Stimulated activated CD4-positive, alpha-beta T cell treated with anti-CD3 and anti-CD28 coated beads, Interleukin-1b, Interleukin-23, amount 100 ng/mL, for 48 hours (primary cell): ENCODE measurements around the gene PLK3.
"Not testable (repeated sequence)": the region's sequence is repeated elsewhere in the genome, so short reads cannot be mapped to it uniquely, and the experiment has no call there.

Source experiments
- DNase-seq: peaks from one replicate; pipeline ENCODE4 v3.0.0-alpha.2; 2020

PLK3 gene

DNA sequence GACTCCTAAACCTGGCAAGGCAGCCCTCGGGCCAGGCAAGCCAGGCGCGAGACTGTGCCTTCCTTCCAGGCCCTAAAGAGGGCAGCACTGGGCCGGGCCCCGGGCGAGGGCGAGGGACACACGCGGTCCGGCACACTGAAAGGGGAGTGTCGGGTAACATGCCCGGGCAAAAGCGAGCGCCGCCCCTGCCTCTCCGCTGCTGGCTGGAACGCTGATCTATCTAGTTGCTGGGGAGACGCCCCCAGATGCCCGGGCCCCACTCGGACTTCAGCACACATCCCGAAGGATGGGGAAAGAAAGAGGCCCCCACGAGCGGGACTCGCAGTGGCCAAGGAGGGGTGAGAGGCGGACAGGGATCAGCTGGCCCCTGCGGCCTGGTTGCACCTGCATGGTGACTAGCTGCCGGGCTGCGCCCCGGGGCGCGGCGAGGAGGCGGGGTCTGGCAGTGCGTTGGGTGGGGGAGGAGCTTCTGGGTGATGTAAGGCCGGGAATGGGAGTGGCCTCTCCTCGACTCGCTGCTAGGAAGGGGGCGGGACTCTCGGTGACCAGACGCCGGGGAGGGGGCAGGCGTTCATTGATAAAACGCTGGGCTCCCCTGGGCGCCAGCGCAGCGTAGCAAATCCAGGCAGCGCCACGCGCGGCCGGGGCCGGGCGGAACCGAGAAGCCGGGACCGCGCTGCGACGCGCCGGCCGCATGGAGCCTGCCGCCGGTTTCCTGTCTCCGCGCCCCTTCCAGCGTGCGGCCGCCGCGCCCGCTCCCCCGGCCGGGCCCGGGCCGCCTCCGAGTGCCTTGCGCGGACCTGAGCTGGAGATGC is at the start of gene PLK3:
Gene PLK3, plus strand, starts transcription at position 608 of the 815 bp plus-strand sequence. Its CDS starts 87 bp downstream, at position 695.
- peak; percentile 99 for DNase-seq

DNA sequence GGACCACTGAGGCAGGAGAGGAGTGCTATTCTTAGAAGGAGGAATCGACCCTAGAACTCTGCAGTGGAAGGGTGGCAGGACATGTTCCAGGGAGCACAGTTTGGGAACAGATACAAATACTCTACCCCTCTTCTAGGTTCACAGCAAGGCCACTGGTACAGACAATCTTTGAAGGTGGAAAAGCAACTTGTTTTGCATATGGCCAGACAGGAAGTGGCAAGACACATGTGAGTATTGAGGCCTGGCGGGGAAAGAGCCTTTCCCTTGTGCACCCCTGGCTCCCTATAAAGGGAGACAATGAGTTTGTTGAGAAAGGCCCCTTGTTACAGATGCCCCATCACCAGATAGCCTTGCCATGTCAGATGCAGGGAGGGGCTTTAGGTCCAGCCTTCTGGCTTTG is 42.8 kb upstream of the PLK3 start:
- DNase-seq, result no peak

DNA sequence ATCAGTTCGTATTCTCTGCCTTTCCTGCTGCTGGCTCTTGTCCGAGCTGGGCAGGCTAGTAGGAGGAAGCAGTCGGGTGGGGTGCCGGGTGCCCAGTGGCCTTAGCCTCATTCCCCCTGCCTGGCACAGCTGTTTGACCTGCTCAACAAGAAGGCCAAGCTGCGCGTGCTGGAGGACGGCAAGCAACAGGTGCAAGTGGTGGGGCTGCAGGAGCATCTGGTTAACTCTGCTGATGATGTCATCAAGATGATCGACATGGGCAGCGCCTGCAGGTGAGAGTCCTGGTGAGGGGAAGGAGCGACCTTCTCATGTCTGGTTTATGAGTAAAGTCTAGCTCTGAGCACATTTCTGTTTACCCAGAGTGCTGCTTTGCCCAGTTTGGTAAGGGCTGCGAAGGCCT is 41.1 kb upstream of the PLK3 start:
- DNase-seq, result no peak

DNA sequence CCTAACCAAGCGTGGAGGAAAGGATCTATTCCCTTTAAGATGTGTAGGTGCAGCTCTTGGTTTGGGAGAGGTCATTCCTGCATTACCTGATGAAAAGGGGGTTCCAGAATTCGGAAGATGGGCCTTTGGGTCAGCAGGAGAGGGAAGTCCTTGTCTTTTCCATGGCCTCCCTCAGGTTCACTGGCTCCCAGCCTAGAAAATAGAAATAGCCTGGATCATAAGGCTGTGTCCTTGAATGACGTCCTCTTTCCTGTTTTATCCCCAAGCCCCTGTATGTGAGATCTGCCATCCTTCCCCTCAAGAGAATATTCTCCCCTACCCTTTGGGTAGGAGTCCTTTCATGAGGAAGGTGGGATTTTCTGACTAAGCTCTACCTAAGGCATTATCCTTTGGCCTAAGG is 39.3 kb upstream of the PLK3 start:
- DNase-seq, result no peak

DNA sequence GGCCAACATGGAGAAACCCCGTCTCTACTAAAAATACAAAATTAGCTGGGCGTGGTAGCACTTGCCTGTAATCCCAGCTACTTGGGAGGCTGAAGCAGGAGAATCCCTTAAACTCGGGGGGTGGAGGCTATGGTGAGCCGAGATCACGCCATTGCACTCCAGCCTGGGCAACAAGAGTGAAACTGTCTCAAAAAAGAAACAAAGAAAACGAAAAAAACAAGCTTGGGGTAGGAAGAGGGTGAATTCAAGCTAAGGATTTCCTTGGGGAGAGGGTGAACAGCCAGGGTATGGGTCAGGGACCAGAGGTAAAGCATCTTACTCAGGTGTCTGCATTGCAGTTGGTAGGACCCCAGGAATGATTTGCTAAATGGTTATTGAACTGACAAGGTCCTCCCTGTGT is 33.8 kb upstream of the PLK3 start:
- DNase-seq, result not testable (repeated sequence)

DNA sequence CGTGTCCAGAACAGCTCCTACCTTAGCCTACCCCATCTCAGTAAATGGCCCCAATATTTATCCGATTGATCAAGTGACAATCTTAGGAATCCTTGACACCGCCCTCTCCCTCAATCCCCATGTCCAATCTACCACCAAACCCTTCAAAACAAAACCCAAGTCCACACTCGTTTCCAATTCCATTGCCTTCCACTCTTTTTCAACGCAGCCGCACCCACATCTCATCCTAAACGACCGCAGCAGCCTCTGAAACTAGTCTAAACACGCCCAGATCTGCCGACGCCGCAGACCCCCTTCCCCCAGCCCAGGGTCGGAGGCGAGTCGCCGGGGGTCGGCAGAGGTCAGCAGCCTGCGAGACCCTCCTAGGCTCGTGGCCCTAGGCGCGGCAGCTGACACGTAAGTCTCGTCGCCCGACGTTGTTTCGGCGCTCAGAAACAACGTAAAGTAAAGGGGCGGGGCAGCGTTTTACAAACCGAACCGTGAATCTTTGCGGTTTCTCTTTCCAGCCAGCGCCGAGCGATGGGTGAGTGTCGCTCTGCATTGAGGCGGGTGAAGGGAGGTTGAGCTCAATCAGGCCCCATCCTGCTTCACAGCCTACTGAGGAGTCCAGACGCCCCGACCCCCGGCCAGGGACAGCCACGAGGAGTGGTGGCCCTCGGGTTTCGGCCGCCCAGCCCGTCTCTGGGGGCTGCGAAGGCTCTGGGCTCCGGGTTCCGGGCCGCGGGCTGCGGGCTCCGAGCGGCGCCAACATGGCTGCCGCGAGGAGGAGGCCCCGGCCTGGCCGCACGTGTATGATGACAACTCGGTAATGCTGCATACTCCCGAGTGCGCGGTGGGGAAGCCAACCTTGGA is 24.9 kb upstream of the PLK3 start, which contains the start of gene RPS8:
Gene RPS8, plus strand, starts transcription at position 463 of the 852 bp plus-strand sequence. Its CDS starts 57 bp downstream, at position 520.
- DNase-seq, result peak; percentile 91

DNA sequence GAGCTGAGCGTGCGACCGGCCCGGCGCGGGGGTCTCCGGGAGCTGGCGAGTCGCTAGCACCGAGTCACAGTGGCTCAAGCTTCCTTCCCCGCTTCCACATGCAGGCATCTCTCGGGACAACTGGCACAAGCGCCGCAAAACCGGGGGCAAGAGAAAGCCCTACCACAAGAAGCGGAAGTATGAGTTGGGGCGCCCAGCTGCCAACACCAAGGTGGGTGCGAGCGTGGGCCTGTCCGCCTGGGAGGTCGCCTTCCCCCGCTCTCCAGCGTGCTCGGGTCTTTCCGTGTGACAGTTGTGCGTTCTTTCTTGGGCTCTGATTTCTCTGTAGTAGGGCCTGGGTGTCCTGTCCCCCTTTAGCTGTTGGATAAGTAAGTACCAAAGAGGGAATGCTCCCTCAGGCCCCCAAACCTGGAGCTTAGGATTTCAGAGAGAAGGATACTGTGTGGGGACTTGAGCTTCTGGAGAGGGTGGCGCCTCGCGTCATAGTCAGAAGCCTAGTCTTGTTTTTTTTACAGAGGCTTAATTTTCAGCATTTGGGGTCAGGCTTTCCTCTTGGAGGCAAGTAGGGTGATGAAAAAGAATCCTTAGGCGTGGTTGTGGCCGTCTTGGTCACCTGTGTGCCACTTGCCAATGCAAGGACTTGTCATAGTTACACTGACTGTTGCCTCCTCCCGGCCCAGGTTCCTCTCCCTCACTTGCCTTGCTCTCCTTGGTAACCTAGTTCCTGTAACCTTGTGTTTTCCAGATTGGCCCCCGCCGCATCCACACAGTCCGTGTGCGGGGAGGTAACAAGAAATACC is 24.0 kb upstream of the PLK3 start:
- peak; percentile 32 for DNase-seq

DNA sequence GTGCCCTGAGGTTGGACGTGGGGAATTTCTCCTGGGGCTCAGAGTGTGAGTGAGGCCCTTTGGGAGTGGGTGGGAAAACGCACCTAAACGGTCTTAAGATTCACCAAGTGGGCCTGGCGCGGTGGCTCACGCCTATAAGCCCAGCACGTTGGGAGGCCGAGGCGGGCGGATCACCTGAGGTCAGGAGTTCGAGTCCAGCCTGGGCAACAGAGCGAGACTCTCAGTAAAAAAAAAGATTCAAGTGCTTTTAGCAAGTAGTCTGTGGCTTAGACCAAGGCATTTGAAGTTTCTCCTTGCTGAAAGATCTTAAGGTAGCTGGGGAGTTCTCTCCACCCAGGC is 23.5 kb upstream of the PLK3 start:
- DNase-seq, result no peak

DNA sequence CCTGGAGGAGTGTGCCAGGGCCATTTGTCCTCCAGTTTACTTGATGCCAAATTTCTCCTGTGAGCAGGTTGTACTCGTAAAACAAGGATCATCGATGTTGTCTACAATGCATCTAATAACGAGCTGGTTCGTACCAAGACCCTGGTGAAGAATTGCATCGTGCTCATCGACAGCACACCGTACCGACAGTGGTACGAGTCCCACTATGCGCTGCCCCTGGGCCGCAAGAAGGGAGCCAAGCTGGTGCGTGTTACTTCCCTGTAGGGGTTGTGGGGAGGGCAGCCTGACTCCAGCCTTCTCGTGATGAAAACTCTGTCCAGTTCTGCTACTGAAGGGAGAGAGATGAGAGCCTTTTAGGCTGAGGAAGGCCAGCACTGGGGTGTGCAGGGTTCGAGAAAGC is 22.6 kb upstream of the PLK3 start:
- DNase-seq, result no peak

DNA sequence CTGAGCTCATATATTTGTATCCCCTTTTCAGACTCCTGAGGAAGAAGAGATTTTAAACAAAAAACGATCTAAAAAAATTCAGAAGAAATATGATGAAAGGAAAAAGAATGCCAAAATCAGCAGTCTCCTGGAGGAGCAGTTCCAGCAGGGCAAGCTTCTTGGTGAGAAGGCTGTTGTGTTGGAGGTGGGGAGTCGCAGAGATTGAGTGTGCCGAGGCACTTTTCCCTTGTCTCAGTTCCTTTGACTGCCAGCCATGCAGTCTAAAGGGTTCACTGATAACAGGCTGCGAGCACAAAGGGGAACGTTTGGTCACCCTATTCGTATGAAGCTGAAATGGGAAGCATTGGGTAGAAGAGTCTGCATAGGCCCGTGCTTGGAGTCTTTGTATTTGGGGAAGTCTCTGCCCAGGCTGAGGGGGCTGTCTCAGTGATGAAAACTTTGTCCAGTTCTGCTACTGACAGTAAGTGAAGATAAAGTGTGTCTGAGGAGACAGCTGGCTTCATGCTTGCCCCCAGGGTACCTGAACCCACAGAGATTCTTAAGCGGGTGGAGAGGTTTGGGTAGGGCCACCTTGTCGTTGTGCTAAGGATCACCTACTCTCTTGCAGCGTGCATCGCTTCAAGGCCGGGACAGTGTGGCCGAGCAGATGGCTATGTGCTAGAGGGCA is 22.1 kb upstream of the PLK3 start:
- DNase-seq, result no peak

DNA sequence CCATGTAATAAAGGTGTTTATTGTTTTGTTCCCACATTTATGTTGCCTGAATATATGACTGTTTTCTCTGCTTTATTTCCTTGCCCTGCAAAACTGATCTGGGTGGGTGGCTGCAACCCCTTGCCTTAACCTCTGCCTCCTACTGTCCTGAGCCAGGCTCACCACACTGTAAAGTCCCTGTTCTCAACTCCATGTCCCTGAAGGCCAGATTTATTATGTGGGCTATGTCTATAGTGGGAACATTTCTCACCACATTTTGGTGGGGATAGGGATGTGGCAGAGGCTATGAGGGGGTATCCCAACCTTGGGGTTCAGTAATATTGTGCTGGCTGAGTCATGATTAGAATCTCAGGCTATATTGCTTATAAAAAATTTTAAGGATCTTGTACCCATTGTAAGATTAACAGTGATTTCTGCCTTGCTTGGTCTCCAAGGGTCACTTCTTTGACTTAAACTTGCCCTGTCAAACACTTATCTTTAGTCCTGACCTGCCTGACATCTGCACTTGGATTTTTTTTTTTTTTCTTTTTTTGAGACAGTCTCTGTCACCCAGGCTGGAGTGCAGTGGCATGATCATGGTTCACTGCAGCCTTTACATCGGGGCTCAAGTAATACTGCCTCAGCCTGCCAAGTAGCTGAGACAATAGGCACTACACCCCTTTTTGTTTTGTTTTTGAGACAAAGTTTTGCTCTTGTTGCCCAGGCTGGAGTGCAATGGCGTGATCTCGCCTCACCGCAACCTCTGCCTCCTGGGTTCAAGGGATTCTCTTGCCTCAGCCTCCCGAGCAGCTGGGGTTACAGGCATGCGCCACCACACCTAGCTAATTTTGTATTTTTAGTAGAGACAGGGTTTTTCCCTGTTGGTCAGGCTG is 21.2 kb upstream of the PLK3 start:
- DNase-seq, result no peak

DNA sequence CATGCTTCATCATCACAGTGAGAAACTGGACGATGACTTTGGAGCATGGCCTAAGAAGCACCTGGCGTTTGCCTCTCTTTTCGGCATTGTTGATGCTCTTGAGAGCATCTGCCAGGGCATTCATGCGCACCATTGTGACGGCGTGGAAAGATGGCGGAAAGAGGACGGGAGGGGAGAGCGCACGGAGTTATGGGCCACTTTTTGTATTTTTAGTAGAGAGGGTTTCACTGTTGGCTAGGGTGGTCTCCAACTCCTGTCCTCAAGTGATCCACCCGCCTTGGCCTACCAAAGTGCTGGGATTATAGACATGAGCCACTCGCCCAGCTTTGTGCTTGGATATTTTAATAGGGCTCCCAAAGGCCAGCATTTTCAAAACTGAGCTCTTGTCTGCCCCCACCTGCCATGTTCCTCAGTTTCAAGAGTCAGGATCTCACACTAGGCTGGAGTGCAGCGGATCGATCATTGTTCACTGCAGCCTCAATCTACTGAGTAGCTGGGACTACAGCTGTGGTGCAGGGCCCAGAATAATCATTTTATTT is 19.5 kb upstream of the PLK3 start:
- DNase-seq, result no peak

DNA sequence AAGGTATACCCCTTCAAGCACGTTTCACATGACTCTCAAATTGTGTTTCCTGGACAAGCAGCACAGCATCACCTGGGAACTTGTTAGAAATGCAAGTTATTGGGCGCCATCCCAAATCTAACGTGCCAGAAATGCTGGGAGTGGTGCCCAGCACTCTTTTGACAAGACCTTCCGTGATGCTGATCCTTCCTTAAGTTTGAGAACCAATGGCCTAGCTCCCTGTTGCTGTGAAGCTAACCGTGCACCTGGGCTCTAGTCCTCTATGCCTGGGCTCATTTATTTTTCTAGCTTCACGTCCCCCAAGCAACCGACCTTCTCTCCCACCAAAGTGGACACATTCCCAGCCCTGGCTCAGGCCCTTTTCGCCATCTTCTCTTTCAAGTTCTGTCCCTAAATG is 16.5 kb upstream of the PLK3 start:
- no peak for DNase-seq

DNA sequence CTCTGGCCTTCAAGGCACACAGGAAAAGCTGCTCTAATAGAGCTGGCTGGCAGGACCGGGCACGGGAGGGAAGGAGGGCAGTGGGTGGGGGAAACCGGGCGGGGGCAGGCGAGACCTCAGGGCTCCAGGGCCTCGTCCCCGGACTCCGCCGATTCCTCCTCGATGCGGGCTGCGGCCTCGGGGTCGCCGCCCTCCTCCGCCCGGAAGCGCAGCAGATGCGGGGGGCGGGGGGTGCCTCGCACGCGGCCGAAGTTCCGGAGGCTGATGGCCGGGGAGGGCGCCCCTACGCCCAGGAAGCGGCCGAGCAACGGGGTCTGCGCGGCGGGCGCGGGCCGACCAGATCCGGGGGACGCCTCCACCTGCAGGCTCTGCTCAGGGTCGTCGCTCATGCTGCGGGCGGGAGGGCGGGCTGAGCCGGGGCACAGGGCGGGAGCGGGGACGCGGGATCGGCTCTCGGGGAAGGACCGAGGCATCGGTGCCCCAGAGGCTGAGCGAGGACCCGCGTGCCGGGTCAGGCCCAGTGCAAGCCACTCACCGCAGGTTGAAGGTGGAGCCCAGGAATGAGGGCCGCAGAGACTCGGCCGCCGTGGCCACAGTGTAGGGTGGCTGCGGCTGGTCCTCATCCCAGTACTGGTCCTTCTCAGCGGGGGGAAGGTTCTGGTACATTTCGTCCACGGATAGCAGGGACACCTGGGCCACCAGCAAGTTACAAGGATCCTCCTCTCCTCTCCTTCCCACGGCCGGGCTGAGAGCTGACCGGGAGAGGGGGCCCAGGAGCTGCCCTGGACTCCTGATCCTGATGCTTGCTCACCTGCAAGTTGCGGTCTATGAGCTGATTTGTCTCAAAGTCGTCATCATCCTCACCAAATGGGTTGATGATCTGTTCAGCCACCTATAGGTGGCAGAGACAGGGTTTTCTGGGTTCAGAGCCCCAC is 15.8 kb upstream of the PLK3 start:
- DNase-seq, result no peak

DNA sequence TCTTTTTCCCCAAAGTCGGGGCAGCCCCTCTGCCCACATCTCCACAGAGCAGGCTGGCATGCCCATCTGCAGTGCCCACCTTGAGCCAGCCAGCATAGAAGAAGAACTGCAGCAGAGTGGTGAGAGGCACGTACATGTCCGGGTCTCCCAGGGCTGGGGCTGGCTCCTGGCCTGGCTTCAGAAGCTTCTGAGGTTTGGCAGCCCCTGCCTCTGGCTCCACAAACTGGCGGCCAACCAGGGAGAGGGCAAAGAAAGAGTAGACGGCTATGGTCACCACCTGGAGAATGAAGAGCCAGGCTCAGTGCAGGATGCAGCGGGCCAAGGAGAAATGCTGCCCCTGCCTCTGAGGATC is 15.2 kb upstream of the PLK3 start:
- no peak for DNase-seq

DNA sequence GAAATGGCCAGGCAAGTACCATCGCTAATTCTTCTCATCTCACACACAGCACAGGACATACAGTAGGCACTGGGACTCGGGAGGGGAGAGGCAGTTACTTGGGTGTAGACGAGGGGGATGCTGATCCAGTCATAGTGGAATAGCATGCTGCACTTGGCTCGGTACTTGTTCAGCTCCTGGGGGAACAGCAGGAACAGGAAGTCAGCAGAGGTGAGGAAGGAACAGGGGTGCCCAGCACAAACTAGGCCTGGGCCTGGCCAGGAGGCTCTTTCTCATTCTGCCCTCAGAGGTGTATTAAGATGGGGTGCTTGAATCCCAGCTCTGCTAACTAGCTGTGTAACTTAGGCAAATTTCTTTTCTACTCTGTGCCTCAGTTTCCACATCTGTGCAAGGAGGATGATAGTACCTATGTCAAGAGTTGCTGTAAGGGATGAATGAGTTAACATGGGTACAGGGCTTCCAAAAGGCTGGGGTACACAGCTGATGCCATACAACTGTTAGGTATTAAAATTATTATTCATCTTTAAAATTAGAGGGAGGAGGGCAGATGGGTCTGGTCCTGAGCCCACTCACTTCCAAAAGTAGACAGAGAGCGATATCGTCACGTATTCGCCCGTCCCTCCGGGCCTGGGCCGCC is 14.6 kb upstream of the PLK3 start:
- no peak for DNase-seq

DNA sequence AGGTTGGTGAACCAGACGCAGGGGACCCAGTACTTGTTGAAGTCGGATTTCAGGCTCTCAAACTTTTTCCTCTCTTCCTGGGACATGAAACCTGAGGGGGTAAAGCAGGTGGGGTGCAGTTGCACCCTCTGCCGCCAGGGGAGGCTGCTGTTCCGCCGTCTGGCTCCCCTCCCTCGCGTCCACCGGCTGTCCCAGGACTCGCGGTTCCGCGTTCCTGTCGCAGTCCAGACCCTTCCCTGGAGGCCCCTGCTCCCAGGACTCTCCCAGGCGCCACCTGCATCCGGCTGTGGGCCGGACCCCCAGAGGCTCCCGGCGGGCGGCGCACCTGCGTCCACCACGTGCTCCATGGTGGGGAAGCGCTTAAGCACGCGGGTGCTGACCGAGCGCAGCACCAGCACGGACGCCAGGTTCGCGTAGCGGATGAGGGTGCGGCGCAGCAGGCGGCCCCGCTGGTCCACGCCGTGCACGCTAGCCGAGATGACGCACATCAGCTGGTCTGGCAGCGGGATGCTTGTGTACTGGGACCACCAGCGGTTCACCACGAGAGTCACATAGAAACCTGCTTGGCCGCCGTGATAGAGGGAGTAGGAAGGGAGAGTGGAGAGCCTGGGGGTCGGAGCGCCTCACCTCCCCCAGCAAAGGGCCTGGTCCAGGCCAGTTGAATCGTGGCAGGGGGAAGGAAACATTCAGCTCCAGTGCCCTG is 13.9 kb upstream of the PLK3 start:
- peak; percentile 78 for DNase-seq

DNA sequence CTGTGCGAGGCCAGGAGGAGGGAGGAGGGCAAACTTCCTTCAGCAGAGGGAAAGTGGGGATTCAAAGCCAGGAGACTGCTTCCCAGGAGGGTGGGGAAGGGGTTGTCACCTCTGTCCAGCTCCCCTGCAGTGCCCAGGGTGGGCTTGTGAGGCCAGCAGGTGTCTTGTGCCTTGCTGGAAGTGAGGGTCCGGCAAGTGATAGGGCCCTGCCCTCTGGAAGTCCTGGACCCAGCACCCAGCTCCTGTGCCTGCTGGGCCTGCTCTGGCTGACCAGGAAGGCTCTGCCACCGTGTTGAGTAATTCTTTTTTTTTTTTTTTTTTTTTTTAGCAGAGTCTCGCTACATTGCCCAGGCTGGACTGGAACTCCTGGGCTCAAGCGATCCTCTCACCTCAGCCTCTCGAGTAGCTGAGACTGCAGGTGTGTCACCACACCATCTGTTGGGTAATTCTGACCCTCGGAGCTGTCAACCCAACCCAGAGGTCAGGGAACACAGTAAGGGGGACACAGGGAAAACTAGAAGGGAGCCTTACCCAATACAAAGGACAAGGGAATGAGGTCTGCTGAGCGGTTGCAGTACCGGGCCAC is 13.2 kb upstream of the PLK3 start:
- no peak for DNase-seq

DNA sequence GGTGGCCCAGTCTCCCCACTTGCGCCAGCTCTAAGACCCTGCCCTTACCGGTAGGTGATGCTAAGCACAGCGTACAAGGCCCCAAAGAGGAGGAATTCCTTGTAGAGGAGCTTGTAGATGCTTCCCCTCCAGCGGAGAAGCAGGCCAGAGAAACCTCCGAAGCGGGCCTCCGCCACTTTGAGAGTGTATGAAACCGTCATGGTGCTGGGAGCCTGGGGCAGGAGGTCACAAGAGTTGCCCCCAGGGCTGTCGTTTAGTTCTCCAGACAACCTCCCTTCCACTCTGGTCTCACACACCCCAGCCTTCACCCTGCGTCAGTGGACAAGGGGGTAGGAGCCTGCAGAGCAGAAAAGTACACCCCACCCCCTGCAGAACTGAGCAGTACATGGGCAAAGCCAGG is 12.7 kb upstream of the PLK3 start:
- DNase-seq, result no peak
